Dedifferentiated amniotic fluid mesenchymal stem cell (primary cell): ENCODE data around the gene METTL16.
"Not testable (repeated sequence)": the region's sequence is repeated elsewhere in the genome, so short reads cannot be mapped to it uniquely, and the experiment has no call there.

Experiments used
- DNase-seq: peaks from one replicate; pipeline ENCODE4 v3.0.0-alpha.2; 2016; ENCODE audit errors: extremely low spot score

METTL16 gene

GRCh38 chr17:2503627-2504026 lies 8.1 kb downstream of the METTL16 start:
- no peak for DNase-seq

DNA sequence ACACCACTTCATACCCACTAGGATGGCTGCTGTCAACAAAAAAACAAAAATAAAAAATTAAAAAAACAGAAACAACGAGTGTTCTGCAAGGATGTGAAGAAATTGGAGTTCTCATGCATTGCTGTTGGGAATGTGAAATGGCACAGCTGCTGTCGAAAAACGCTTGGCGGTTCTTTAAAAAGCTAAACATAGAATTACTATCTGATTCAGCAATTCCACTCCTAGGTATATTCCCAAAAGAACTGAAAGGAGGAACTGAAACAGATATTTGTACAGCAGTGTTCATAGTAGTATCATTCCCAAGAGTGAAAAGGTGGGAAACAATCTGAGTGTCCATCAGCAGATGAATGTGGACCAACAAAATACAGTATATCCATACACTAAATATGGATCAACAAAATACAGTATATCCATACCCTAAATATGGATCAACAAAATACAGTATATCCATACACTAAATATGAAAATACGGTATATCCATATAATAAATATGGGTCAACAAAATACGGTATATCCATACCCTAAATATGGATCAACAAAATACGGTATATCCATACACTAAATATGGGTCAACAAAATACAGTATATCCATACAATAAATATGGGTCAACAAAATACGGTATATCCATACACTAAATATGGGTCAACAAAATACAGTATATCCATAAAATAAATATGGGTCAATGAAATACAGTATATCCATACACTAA lies 8.7 kb downstream of the METTL16 start:
- no peak for DNase-seq

GRCh38 chr17:2500446-2500845 lies 11.2 kb downstream of the METTL16 start:
- DNase-seq = no peak

- DNase-seq = not testable (repeated sequence)
These were observed 22.4 kb downstream of the METTL16 start for GRCh38 chr17:2489286-2489685.

- DNase-seq = no peak
These were observed 24.4 kb downstream of the METTL16 start for GRCh38 chr17:2487306-2487705.

- not testable (repeated sequence) for DNase-seq
These were observed 25.0 kb downstream of the METTL16 start for GRCh38 chr17:2486709-2487108.

GRCh38 chr17:2485970-2486369 lies 25.7 kb downstream of the METTL16 start:
- no peak for DNase-seq

DNA sequence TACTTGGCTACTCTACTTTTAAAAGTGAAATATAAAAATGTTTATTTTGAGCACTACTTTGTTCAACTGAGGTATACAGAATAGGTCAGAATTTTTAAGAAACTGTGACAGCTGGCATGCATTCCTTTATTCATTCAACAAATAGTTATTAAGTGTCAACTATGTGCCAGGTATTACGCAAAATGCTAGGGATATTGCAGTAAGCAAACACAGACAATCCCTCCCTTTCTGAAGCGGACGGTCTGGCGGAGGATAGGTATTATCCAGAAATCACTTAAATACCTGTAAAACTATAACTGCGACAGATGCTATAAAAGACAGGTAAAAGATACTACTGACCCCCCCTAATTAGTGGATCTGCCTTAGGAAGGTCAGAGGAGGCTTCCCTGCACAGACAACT lies 26.1 kb downstream of the METTL16 start:
- DNase-seq = no peak

GRCh38 chr17:2484876-2485275 lies 26.8 kb downstream of the METTL16 start:
- DNase-seq = no peak

DNA sequence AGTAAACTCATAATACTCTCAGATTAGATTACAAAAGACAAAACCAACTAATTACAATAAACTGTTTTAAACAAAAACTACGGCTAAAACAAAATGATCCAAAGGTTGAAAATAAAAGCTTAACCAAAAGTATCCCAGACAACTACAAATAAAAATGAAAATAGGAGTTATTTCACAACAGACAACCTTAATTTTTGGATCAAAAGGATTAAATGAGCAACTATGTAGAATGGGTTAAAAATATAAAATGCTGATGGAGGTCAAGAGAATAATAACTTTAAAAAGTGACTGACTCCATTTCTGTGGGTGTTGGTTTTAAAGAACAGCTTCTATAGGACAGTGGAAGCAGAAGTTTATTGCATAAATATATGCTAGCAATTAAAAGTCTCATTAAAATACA lies 28.6 kb downstream of the METTL16 start:
- no peak for DNase-seq

GRCh38 chr17:2482218-2482617 lies 29.5 kb downstream of the METTL16 start:
- no peak for DNase-seq

DNA sequence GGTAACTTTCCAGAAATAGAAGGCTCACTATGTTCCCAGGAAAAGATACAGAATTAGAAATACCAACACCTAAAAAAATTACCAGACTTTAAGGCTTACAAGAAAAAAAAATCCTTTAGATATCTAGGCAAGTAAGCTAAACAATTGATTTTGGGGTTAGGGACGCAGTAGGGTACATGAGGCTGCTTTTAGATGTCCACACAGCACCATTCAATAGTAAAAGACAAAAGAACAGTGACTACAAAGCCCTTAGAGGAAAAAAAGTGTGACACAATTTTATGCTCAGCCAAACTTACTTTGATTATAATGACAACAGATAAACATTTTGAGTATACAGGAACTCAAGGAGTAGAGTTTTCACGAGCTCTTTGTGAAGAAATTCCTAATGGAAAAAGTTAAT lies 29.9 kb downstream of the METTL16 start:
- no peak for DNase-seq

DNA sequence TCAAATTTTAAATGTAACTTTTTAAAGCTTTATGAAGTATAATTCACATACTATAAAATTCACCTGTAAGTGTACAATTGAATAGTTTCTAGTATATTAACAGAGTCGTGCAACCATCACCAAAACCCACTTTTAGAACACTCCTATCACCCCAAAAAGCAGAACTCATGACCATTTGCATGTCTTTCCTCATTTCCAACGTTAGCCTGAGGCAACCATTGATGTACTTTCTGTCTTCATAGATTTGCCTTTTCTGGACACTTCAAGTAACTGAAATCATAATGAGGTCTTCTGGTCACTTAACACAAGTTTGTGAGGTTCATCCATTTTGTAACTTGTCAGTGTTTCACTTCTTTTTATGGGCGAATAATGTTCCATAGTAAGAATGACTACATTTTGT lies 33.2 kb downstream of the METTL16 start:
- no peak for DNase-seq

DNA sequence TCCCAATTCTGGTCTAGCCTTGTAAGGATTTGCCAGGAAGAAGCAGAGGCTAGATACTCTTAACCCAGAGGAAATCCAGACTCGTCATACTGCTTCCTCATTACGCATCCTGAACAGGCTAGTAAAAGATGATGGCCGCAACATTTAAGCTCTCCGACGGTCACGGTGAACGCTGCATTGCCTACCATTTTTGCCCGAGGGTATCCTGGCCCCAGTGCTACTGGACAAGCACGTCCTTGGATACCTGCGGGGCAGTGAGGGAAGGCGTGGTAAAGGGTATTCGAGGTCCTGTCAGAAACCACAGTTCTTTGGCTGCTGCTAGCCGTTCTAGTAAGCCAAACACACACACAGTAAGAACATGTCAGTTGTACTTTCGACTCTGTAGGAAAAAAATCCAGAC lies 36.6 kb downstream of the METTL16 start:
- no peak for DNase-seq

GRCh38 chr17:2474371-2474770 lies 37.3 kb downstream of the METTL16 start:
- no peak for DNase-seq

GRCh38 chr17:2468270-2468669 lies 43.4 kb downstream of the METTL16 start:
- no peak for DNase-seq

DNA sequence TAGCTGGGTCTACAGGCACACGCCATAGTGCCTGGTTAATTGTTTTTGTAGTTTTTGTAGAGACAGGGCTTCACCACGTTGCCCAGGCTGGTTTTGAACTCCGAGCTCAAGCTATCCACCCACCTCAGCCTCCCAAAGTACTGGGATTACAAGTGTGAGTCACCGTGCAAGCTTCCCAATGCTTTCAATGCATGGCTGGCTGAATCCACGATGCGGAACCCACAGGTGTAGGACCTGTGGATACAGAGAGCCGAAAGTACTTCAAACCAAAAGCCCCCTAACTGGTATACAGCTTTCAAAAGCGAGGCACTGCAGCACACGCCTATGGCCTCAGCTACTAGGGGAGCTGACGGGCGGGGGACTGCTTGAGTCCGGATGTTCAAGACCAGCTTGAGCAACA lies 44.8 kb downstream of the METTL16 start:
- DNase-seq = no peak

GRCh38 chr17:2462481-2462880 lies 49.2 kb downstream of the METTL16 start:
- DNase-seq = no peak

- DNase-seq = no peak
These were observed 51.8 kb downstream of the METTL16 start for GRCh38 chr17:2459917-2460271.

- no peak for DNase-seq
These were observed 53.8 kb downstream of the METTL16 start for GRCh38 chr17:2457913-2458312.

- DNase-seq = no peak
These were observed 55.2 kb downstream of the METTL16 start for GRCh38 chr17:2456475-2456874.

GRCh38 chr17:2455956-2456355 lies 55.7 kb downstream of the METTL16 start:
- no peak for DNase-seq

- DNase-seq = no peak
These were observed 57.8 kb downstream of the METTL16 start for GRCh38 chr17:2453866-2454265.

DNA sequence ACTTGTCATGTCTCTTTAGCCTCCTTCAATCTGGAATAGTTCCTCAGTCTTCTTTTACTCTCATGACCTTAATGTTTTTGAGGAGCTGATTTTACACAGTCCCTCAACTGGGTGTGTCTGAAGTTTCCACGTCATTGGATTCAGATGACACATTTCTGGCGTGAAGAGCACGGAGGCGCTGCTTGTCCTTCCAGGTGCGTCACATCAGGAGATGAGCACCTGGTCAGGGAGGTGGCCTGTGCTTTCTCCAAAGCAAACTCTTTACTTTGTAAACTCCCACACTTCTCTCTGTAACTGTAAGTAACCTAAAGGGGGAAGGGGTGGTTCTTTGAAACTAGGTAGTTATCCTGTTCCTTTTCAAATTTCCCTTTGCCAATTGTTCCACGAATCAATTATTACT lies 58.4 kb downstream of the METTL16 start:
- no peak for DNase-seq
